Erythroblast (primary cell): ENCODE results near the gene DHRS3.

Source experiments
- GATA1 ChIP-seq: IDR thresholded peaks from 2 replicates; pipeline ENCODE4 v1.6.1; 2011; ENCODE audit warnings: low read depth, mild to moderate bottlenecking, control low read depth, low read length, moderate library complexity
- POLR2A ChIP-seq: IDR thresholded peaks from 2 replicates; pipeline ENCODE4 v1.6.1; 2011; ENCODE audit warnings: mild to moderate bottlenecking, low read length

DNA sequence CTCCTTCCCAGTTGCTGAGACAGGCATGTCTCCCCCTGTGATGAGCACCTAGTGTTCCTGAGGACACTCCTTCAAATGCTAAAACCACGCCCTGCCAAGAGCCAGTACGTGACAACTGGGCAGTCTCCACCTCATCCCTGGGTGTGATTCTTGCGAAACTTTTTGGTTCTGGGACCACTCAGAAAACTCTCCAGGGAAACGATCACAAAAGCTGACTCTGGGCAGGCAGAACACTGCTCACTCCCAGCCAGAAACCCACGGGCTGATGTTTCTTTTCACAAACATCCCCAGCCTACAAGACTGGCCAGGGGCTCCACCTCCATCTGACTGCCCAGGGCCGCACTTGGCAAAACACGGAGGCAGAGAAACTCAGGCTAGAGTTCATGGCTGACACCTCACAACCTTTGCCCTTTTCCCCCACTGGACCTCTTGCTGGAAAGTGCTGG is 24.4 kb downstream of the DHRS3 start:
- no peak for TF ChIP-seq POLR2A
- no peak for TF ChIP-seq GATA1
